Stimulated activated CD4-positive, alpha-beta T cell treated with anti-CD3 and anti-CD28 coated beads, Interleukin-4, amount 100 ng/mL, for 4 hours (primary cell): ENCODE measurements around the gene TNNT1.
A peak's percentile ranks its signal among the peaks of the same experiment; 100 is the strongest.
"Not testable (repeated sequence)": the region's sequence is repeated elsewhere in the genome, so short reads cannot be mapped to it uniquely, and the experiment has no call there.

ENCODE experiments used
- DNase-seq, 2 experiments: peaks; one replicate each; pipeline ENCODE4 v3.0.0-alpha.2; 2020

Gene TNNT1, protein sequence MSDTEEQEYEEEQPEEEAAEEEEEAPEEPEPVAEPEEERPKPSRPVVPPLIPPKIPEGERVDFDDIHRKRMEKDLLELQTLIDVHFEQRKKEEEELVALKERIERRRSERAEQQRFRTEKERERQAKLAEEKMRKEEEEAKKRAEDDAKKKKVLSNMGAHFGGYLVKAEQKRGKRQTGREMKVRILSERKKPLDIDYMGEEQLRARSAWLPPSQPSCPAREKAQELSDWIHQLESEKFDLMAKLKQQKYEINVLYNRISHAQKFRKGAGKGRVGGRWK

DNA sequence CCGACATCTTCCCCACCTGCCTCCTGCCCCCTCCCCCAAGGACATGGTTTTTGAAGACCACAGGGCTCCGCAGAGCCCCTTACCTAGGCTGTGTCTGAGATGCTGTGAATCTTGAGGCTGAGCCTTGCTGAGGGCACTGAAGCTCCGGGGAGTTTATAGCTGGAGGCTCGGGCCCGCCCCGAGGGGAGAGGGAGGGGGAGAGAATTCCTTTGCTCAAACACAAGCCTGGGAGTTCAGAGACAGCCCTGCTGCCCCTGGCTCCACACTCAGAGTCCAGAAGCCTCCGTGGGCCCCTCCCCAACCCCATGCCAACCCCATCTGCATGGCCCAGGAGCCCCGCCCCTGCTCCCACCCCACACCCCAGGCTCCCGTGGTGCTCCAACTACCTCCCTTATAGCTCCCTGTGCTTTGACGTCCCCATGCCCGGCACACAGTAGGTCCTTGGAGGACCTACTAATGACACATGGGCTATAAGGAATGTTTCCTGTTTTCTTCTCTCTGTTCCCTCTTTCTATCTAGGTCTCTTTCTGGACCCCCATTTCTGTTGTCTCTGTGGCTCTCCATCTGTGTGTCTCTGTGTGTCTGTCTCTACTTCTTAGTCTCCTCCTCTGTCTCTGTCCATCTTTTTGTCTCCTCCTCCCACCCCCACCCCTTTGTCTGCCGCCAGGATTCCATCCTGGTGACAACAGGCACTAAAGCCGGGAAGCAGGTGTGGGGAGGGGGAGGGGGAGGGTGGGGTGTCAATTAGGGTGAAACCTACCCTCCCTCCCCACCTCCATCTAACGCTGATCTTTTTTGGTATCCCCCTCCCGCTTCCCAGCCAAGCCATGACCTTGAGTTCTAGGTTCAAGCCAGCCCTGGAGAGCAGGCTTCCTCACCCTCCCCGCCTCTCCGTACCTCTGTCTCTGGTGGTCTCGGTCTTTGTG lies at the start of gene TNNT1:
Gene TNNT1 (minus strand): TSS at position 129 of the 926 bp plus-strand sequence. CDS start 2,049 bp downstream, outside the sequence.
- DNase-seq: no peak

- DNase-seq: no peak
These were observed 49.6 kb upstream of the TNNT1 start for GRCh38 chr19:55198651-55199050.

DNA sequence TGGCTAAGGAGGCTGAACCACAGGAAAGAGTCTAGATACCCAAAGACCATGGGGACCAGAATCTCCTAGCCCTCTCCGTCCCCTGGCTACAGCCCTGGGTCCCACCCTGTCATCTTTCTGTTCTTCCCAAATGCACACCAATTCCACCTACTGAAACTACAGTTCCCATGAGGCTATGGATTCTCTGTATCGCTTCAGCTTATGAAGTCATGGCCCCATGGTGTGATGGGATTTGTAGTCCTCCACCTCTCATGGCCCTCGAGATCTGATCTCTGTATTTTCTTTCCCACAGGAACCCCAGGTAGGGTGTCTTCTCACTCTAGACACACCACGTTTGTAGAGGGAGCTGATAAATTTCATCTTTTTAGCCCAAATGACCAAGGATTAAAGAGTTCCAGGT lies 48.5 kb upstream of the TNNT1 start:
- no peak for DNase-seq

DNA sequence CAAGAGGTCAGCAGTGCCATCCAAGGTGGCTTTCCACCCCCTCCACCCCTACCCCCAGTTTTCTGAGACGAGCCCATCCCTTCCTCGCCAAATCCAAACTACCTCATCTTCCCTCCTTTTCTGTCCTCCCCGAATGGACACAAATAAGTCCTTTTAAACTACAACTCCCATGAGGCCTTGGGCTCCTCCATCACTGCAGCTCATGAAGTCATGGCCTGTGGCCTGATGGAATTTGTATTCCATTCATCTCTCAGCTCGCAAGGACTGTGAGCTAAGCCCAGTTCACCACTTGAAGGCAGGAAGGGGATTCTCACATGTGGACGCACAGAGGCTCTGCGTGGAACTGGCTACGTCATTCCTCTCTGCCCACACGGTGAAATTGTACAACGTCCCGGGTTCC lies 47.8 kb upstream of the TNNT1 start:
- DNase-seq: no peak

GRCh38 chr19:55193481-55193880 lies 44.5 kb upstream of the TNNT1 start:
- DNase-seq: no peak

DNA sequence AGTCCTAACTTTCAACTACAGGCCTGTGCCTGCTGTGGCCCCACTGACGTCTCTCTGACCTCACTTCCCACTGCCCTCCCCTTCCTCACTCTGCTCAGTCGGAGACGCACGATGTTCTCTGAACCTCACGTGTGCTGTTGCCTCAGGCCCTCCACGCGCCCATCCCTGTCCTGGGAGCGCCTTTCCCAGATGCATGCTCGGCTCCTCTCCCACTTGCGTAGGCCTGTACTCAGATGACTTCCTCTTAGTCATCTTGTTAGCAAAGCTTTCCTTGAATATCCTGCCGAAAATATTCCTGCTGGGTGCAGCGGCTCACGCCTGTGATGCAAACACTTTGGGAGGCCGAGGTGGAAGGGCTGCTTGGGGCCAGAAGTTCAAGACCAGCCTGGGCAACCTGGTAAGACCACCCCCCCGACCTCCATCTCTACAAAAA lies 40.4 kb upstream of the TNNT1 start:
- no peak for DNase-seq

DNA sequence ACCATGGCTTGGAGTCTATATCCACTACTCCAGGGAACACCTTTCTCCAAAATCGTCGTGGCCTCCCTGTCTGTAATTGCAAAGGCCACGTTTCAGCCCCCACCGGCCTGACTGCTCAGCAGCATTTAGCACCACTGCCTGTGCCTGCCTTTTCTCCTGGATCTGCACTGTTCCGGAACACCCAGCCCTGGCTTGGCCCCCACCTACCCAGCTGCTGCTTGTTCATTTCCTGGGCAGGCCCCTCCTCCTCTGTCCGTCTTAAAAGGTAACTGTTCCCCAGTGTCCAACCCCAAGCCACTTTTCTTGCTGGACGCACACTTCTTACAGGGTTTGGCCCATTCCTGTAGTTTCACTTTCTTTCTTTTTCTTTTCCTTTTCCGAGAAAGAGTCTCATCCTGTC lies 39.6 kb upstream of the TNNT1 start:
- no peak for DNase-seq

DNA sequence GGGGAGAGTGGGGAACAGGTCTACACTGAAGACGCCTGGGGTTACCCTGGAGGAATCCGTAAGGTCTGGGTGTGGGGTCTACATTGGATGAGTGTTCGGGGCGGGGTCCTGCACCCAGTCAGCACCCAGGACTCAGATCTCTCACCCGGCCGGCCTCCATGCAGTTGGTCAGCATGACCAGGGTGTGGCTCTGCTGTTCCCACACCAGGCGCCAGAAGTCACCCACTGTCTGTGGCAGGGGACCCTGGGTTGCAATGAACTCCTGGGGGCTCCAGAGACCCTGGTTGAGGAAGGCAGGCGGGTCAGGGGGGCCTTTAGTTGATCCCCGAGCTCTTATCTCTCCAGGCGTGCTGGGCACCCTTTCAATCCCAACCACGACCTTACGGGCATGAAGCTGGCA lies 37.1 kb upstream of the TNNT1 start:
- no peak for DNase-seq

- no peak for DNase-seq
These were observed 32.7 kb upstream of the TNNT1 start for GRCh38 chr19:55181740-55182139.

GRCh38 chr19:55179606-55180484 lies 30.8 kb upstream of the TNNT1 start, which contains the start of gene SYT5:
SYT5 (minus strand) TSS chr19:55180289; CDS start chr19:55179041, 1,248 bp downstream.
- peak; percentile 39 to 70 for DNase-seq

DNA sequence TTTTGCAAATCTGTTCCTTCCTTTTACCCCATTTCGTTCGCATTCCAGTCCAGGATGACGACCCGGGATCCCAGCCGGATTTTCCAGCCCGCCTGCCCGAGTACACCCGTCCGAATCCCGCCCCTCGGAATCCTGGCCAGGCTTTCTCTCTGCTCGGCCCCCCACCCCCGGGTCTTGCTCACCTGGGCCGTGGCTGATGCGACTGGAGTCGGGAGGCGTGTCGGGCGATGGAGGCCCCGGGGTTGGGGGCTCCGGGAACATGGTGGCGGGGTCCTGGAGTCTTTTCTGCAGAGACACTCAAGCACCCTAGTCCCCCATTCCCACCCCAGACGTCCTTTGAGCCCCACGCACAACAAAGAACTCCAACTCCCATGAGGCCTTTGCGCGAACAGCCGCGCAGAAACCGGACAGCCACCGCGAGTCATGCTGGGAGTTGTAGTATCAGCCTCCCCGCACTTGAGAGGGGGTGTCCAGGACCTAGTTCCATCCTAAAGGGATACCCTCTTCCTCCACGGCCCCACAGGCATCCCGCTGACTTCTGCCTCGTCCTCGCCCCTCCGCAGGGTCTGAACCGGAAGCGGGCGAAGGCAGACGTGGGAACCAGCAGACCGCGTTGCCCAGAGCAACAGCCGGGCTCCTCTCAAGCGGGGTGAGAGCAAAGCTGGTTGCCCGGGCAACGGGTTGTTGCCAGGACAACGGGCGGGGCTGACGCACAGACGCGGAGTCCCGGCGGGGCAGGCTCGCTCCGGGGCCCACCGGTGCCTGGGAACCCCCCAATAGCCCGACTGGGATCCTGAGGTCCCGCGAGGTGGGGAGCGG lies 30.0 kb upstream of the TNNT1 start:
- DNase-seq: peak; percentile 80 to 87

- no peak for DNase-seq
These were observed 27.1 kb upstream of the TNNT1 start for GRCh38 chr19:55176076-55176475.

GRCh38 chr19:55175117-55175867 lies 26.3 kb upstream of the TNNT1 start:
- no peak for DNase-seq

DNA sequence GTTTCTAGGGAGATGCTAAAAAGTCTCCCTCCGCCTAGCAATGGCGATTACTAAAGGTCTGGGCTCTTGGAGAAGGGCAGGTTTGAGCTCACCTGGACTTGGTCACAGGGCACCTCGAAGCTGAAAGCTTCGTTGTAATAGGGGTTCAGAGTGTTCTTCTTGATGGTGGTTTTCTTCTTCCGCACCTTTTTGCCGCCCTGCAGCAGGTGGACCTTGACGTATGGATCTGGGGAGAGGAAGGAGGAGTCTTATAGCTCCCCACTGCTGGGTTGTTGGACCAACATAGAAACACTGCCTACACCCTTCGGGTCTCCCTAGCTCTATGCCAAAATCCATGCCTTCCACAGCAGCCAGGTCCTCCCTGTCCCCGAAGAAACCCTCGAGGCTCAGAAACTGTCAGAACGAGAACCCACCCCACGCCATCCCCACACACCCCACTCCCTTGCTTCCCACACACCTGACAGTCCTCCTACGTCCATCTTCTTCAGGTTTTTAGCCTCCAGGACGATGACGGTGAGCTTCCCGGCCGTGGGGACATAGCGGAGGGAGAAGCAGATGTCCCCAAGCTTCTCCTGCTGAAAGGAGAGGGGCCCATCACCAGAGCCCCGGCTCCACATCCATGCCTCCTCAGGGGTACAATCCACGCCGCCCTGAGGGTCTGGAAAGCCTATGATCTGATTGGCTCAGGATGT lies 25.6 kb upstream of the TNNT1 start:
- no peak for DNase-seq

GRCh38 chr19:55173714-55174409 lies 24.9 kb upstream of the TNNT1 start:
- DNase-seq: peak; percentile 3 to 24

DNA sequence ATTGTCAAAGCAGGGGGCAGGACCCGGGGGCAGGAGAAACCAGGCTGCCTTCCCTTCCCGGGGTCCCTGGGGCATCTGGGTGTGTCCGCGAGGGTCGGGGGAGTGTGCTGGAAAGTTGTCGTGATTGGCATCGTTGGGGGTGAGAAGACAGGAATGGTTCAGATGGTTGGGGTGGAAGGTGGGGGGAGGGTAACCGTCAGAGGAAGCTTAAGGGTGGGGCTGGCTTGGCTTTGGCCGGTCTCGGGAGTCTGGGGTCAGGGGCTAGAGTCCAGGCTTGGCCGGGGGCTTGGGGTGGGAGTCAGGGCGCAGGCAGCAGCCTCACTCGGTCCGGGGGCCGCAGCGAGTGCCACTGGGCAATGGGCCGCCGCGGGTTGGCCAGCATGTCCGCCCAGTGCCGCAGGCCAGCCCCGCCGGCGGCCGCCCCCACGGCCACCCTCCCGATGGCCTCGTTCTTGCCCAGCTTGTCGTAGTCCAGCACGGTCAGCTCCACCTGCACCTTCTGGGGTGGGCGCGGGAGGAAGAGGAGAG lies 24.2 kb upstream of the TNNT1 start:
- no peak for DNase-seq

GRCh38 chr19:55172741-55173140 lies 23.7 kb upstream of the TNNT1 start:
- DNase-seq: no peak

DNA sequence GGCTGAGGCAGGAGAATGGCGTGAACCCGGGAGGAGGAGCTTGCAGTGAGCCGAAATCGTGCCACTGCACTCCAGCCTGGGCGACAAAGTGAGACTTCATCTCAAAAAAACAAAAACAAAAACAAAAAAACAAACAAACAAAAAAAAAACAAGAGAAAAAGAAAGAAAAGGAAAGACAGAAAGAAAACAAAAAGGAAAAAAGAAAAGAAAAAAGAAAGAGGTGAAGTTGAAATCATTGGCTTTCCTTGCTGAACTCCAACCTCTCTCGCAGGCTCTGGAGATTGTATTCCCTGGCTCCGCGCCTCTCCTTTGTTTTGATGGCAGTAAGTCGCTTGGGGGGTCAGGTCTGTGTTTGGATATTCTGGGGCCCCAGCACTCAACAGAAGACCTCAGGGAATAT lies 23.3 kb upstream of the TNNT1 start:
- DNase-seq: not testable (repeated sequence)

GRCh38 chr19:55171440-55171839 lies 22.4 kb upstream of the TNNT1 start:
- no peak for DNase-seq

- no peak for DNase-seq
These were observed 20.1 kb upstream of the TNNT1 start for GRCh38 chr19:55169136-55169535.
